ENCODE results near the gene RANBP10. TPM values are rescaled to one million over a fixed set of nuclear protein-coding genes. Genes with fewer than 3 reads are reported as not detected.

RANBP10 gene
- total and polyA plus RNA-seq, 4 donors = 9.8 to 15.5 (median 13.8) TPM

DNA sequence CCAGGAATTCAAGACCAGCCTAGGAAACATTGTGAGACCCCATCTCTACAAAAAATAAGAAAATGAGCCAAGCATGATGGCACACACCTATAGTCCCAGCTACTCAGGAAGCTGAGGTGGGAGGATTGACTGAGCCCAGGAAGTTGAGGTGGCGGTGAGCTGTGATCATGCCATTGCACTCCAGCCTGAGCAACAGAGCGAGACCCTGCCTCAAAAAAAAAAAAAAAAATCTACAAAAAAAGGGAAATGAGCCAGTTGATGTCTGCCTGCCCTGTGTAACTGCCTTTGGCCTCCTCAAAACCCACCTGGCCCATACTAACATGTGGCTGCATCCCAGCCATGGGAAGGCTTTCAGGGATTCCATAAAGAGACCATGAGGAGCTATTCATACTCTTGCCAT, 4.5 kb downstream of the RANBP10 start:
- Histone ChIP-seq H3K27me3 (ENCODE audit: control insufficient read depth in 4 of 4, insufficient read depth in 4 of 4, low read length in 3 of 4) (no peaks in the 10 kb centered on the region), H3K4me3 (ENCODE audit: low read depth in 1 of 3, low read length in 3 of 3) (no peak overlapping the region), H3K4me1 (ENCODE audit: control insufficient read depth in 4 of 4, insufficient read depth in 4 of 4, low read length in 3 of 4) (peaks cover 7 to 44% (median 28%) of the 10 kb centered on the region in 4 donors), H3K36me3 (ENCODE audit: control insufficient read depth in 4 of 4, insufficient read depth in 3 of 4, low read depth in 1 of 4, low read length in 3 of 4) (peaks cover 1 to 32% (median 19%) of the 10 kb centered on the region in 4 donors), H3K27ac (ENCODE audit: low read depth in 1 of 2, low read length in 2 of 2) (no peak overlapping the region), H3K9ac (ENCODE audit: low read depth in 1 of 2, low read length in 2 of 2) (no peak overlapping the region), H3K9me3 (ENCODE audit: control insufficient read depth in 4 of 4, low read length in 3 of 4) (no peaks in the 10 kb centered on the region)
- TF ChIP-seq GABPA (IDR thresholded peaks at IDR 0.05 in 1 of 2, conservative IDR thresholded peaks at IDR 0.05 in 1 of 2) = no peak
- TF ChIP-seq, protein P1, sequence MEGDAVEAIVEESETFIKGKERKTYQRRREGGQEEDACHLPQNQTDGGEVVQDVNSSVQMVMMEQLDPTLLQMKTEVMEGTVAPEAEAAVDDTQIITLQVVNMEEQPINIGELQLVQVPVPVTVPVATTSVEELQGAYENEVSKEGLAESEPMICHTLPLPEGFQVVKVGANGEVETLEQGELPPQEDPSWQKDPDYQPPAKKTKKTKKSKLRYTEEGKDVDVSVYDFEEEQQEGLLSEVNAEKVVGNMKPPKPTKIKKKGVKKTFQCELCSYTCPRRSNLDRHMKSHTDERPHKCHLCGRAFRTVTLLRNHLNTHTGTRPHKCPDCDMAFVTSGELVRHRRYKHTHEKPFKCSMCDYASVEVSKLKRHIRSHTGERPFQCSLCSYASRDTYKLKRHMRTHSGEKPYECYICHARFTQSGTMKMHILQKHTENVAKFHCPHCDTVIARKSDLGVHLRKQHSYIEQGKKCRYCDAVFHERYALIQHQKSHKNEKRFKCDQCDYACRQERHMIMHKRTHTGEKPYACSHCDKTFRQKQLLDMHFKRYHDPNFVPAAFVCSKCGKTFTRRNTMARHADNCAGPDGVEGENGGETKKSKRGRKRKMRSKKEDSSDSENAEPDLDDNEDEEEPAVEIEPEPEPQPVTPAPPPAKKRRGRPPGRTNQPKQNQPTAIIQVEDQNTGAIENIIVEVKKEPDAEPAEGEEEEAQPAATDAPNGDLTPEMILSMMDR (IDR thresholded peaks at IDR 0.05; ENCODE audit: low read depth, low read length, missing input control) = no peak
- no peak for TF ChIP-seq JUND (IDR thresholded peaks at IDR 0.05)
- TF ChIP-seq HNF4G (IDR thresholded peaks at IDR 0.05) = no peak
- TF ChIP-seq EGR1 (IDR thresholded peaks at IDR 0.05; ENCODE audit: low read depth in 2 of 2) = no peak
- no peak for TF ChIP-seq YY1 (IDR thresholded peaks at IDR 0.05)
- TF ChIP-seq TAF1 (conservative IDR thresholded peaks at IDR 0.05) = no peak
- no peak for TF ChIP-seq SP1 (IDR thresholded peaks at IDR 0.05)
- TF ChIP-seq, protein P2, sequence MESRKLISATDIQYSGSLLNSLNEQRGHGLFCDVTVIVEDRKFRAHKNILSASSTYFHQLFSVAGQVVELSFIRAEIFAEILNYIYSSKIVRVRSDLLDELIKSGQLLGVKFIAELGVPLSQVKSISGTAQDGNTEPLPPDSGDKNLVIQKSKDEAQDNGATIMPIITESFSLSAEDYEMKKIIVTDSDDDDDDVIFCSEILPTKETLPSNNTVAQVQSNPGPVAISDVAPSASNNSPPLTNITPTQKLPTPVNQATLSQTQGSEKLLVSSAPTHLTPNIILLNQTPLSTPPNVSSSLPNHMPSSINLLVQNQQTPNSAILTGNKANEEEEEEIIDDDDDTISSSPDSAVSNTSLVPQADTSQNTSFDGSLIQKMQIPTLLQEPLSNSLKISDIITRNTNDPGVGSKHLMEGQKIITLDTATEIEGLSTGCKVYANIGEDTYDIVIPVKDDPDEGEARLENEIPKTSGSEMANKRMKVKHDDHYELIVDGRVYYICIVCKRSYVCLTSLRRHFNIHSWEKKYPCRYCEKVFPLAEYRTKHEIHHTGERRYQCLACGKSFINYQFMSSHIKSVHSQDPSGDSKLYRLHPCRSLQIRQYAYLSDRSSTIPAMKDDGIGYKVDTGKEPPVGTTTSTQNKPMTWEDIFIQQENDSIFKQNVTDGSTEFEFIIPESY (IDR thresholded peaks at IDR 0.05) = no peak
- no peak for TF ChIP-seq FOXA1 (IDR thresholded peaks at IDR 0.05)
- TF ChIP-seq NR2F2 (IDR thresholded peaks at IDR 0.05) = no peak
- TF ChIP-seq, protein P3, sequence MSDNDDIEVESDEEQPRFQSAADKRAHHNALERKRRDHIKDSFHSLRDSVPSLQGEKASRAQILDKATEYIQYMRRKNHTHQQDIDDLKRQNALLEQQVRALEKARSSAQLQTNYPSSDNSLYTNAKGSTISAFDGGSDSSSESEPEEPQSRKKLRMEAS (IDR thresholded peaks at IDR 0.05) = no peak
- TF ChIP-seq, protein P4, sequence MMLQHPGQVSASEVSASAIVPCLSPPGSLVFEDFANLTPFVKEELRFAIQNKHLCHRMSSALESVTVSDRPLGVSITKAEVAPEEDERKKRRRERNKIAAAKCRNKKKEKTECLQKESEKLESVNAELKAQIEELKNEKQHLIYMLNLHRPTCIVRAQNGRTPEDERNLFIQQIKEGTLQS (IDR thresholded peaks at IDR 0.05) = no peak
- no peak for TF ChIP-seq RXRA (IDR thresholded peaks at IDR 0.05)
- WGBS = 88% methylated on average over 2 of the region's 2 CpGs
- DNase-seq (ENCODE audit: low spot score) = no peak

DNA sequence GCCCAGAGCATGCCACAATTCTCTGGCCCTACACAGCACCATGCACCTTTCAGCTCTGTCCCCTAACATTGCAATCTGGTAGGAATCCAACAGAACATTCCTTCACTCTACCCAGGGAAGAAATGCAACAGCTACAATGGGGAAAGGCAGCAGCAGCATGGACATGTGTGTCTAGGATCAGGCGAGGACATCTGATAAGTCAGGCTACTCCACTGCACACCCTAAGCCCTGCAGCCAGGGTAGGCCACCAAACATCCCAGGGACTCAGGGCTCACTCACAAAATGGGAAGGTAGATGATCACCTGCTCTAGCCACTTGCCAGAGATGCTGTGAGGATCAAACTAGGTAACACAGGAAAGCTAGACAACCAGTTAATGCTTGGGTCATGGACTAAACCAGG, 5.1 kb downstream of the RANBP10 start:
- H3K27ac ChIP-seq (ENCODE audit: low read depth in 1 of 2, low read length in 2 of 2) = no peak overlapping the region
- peaks cover 7 to 43% (median 28%) of the 10 kb centered on the region in 4 donors for H3K4me1 ChIP-seq (ENCODE audit: control insufficient read depth in 4 of 4, insufficient read depth in 4 of 4, low read length in 3 of 4)
- H3K36me3 ChIP-seq (ENCODE audit: control insufficient read depth in 4 of 4, insufficient read depth in 3 of 4, low read depth in 1 of 4, low read length in 3 of 4) = peaks cover 1 to 32% (median 22%) of the 10 kb centered on the region in 4 donors
- no peak overlapping the region for H3K4me3 ChIP-seq (ENCODE audit: low read depth in 1 of 3, low read length in 3 of 3)
- WGBS = 95% methylated on average over 1 of the region's 1 CpG
- H3K27me3 ChIP-seq (ENCODE audit: control insufficient read depth in 4 of 4, insufficient read depth in 4 of 4, low read length in 3 of 4) = no peaks in the 10 kb centered on the region
- no peaks in the 10 kb centered on the region for H3K9me3 ChIP-seq (ENCODE audit: control insufficient read depth in 4 of 4, low read length in 3 of 4)
- H3K9ac ChIP-seq (ENCODE audit: low read depth in 1 of 2, low read length in 2 of 2) = no peak overlapping the region
- TF ChIP-seq, protein P3 (IDR thresholded peaks at IDR 0.05) = no peak
- TF ChIP-seq, protein P4 (IDR thresholded peaks at IDR 0.05) = no peak
- no peak for TF ChIP-seq EGR1 (IDR thresholded peaks at IDR 0.05; ENCODE audit: low read depth in 2 of 2)
- no peak for TF ChIP-seq HNF4G (IDR thresholded peaks at IDR 0.05)
- TF ChIP-seq, protein P2 (IDR thresholded peaks at IDR 0.05) = no peak
- no peak for TF ChIP-seq FOXA1 (IDR thresholded peaks at IDR 0.05)
- no peak for TF ChIP-seq GABPA (IDR thresholded peaks at IDR 0.05 in 1 of 2, conservative IDR thresholded peaks at IDR 0.05 in 1 of 2)
- TF ChIP-seq, protein P5, sequence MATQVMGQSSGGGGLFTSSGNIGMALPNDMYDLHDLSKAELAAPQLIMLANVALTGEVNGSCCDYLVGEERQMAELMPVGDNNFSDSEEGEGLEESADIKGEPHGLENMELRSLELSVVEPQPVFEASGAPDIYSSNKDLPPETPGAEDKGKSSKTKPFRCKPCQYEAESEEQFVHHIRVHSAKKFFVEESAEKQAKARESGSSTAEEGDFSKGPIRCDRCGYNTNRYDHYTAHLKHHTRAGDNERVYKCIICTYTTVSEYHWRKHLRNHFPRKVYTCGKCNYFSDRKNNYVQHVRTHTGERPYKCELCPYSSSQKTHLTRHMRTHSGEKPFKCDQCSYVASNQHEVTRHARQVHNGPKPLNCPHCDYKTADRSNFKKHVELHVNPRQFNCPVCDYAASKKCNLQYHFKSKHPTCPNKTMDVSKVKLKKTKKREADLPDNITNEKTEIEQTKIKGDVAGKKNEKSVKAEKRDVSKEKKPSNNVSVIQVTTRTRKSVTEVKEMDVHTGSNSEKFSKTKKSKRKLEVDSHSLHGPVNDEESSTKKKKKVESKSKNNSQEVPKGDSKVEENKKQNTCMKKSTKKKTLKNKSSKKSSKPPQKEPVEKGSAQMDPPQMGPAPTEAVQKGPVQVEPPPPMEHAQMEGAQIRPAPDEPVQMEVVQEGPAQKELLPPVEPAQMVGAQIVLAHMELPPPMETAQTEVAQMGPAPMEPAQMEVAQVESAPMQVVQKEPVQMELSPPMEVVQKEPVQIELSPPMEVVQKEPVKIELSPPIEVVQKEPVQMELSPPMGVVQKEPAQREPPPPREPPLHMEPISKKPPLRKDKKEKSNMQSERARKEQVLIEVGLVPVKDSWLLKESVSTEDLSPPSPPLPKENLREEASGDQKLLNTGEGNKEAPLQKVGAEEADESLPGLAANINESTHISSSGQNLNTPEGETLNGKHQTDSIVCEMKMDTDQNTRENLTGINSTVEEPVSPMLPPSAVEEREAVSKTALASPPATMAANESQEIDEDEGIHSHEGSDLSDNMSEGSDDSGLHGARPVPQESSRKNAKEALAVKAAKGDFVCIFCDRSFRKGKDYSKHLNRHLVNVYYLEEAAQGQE (IDR thresholded peaks at IDR 0.05) = no peak
- TF ChIP-seq NR2F2 (IDR thresholded peaks at IDR 0.05) = no peak
- no peak for TF ChIP-seq JUND (IDR thresholded peaks at IDR 0.05)
- TF ChIP-seq, protein P1 (IDR thresholded peaks at IDR 0.05; ENCODE audit: low read depth, low read length, missing input control) = no peak
- no peak for TF ChIP-seq RXRA (IDR thresholded peaks at IDR 0.05)
- TF ChIP-seq FOXA2 (IDR thresholded peaks at IDR 0.05) = no peak
- TF ChIP-seq SP1 (IDR thresholded peaks at IDR 0.05) = no peak
- no peak for TF ChIP-seq HNF4A (conservative IDR thresholded peaks at IDR 0.05)
- no peak for TF ChIP-seq TAF1 (conservative IDR thresholded peaks at IDR 0.05)
- DNase-seq (ENCODE audit: low spot score) = no peak

All from liver (tissue), 9 donors.